GM21723 (cell line): Measurements from ENCODE around the gene FOXA3.

ENCODE experiments used
- ATAC-seq: cut with Tn5 transposase; IDR thresholded peaks from one replicate; pipeline ENCODE4 v1.9.1; 2021; ENCODE audit warnings: mild to moderate bottlenecking, moderate library complexity; ENCODE audit not compliant: unreplicated experiment

FOXA3 gene

GRCh38 chr19:45863840-45864628 lies at the start of gene FOXA3:
Gene FOXA3 (plus strand): TSS chr19:45864326. CDS start chr19:45864457, 131 bp downstream.
- ATAC-seq, result no peak

- no peak for ATAC-seq
These were observed 49.2 kb upstream of the FOXA3 start, which contains the start of gene RSPH6A for GRCh38 chr19:45814851-45815480. Gene RSPH6A (minus strand): TSS chr19:45815308. CDS start chr19:45815176, 132 bp downstream.

GRCh38 chr19:45815481-45816216 lies 48.5 kb upstream of the FOXA3 start:
- no peak for ATAC-seq

GRCh38 chr19:45816236-45817009 lies 47.7 kb upstream of the FOXA3 start:
- ATAC-seq, result no peak

GRCh38 chr19:45817010-45817724 lies 47.0 kb upstream of the FOXA3 start:
- peak; percentile 83 for ATAC-seq

- no peak for ATAC-seq
These were observed 46.3 kb upstream of the FOXA3 start for GRCh38 chr19:45817725-45818301.

GRCh38 chr19:45819769-45820168 lies 44.4 kb upstream of the FOXA3 start:
- ATAC-seq, result no peak

GRCh38 chr19:45820413-45821102 lies 43.6 kb upstream of the FOXA3 start:
- no peak for ATAC-seq

- no peak for ATAC-seq
These were observed 43.0 kb upstream of the FOXA3 start for GRCh38 chr19:45821103-45821521.

GRCh38 chr19:45821570-45821969 lies 42.6 kb upstream of the FOXA3 start:
- ATAC-seq, result no peak

- ATAC-seq, result no peak
These were observed 41.4 kb upstream of the FOXA3 start for GRCh38 chr19:45822716-45823115.

- ATAC-seq, result no peak
These were observed 40.9 kb upstream of the FOXA3 start for GRCh38 chr19:45823182-45823581.

GRCh38 chr19:45824041-45824471 lies 40.1 kb upstream of the FOXA3 start:
- ATAC-seq, result no peak

GRCh38 chr19:45824531-45825262 lies 39.4 kb upstream of the FOXA3 start:
- no peak for ATAC-seq

- no peak for ATAC-seq
These were observed 38.9 kb upstream of the FOXA3 start for GRCh38 chr19:45825263-45825605.

- no peak for ATAC-seq
These were observed 37.9 kb upstream of the FOXA3 start for GRCh38 chr19:45825917-45826893.

- ATAC-seq, result no peak
These were observed 37.2 kb upstream of the FOXA3 start for GRCh38 chr19:45826934-45827333.
